Measurements from ENCODE around the gene PXMP4.

PXMP4 gene

GRCh38 chr20:33728463-33728862 lies 8.4 kb upstream of the PXMP4 start:
- Histone ChIP-seq H3K27ac (ENCODE audit: extremely low read depth, low read depth, low read length) (no peak overlapping the region), H3K9me3 (ENCODE audit: control insufficient read depth, insufficient read depth, low read depth, low read length) (no peaks in the 10 kb centered on the region), H3K4me3 (ENCODE audit: low read depth, low read length) (no peak overlapping the region), H3K36me3 (ENCODE audit: control insufficient read depth in 2 of 2, insufficient read depth in 1 of 2, low read length in 2 of 2) (no peaks in the 10 kb centered on the region), H3K4me1 (ENCODE audit: control insufficient read depth, insufficient read depth, low read length) (no peaks in the 10 kb centered on the region)
- CTCF ChIA-PET: no interaction called here
- TF ChIP-seq ZNF292 (tag by site-specific recombination; IDR thresholded peaks at IDR 0.05; ENCODE audit: borderline replicate concordance, low read depth) (no peak), ZBTB17 (tag by site-specific recombination; IDR thresholded peaks at IDR 0.05) (no peak), ZNF548 (tag by site-specific recombination; IDR thresholded peaks at IDR 0.05) (no peak), ZNF837 (tag by site-specific recombination; IDR thresholded peaks at IDR 0.05) (no peak), ZNF10 (tag by site-specific recombination; IDR thresholded peaks at IDR 0.05) (no peak), ZNF830 (tag by site-specific recombination; IDR thresholded peaks at IDR 0.05; ENCODE audit: low read depth) (no peak), WT1 (tag by site-specific recombination; IDR thresholded peaks at IDR 0.05) (no peak), ZNF791 (tag by site-specific recombination; IDR thresholded peaks at IDR 0.05) (no peak), ZNF274 (IDR thresholded peaks at IDR 0.05; ENCODE audit: low read length) (no peak), ZNF274 (tag by site-specific recombination; IDR thresholded peaks at IDR 0.05; ENCODE audit: borderline replicate concordance) (no peak), ZNF610 (tag by site-specific recombination; IDR thresholded peaks at IDR 0.05; ENCODE audit: borderline replicate concordance) (no peak), HIC1 (tag by site-specific recombination; IDR thresholded peaks at IDR 0.05) (no peak), ZNF175 (tag by site-specific recombination; IDR thresholded peaks at IDR 0.05) (no peak), ZNF114 (tag by site-specific recombination; IDR thresholded peaks at IDR 0.05) (no peak), ZNF785 (tag by site-specific recombination; IDR thresholded peaks at IDR 0.05) (no peak), MYNN (tag by site-specific recombination; IDR thresholded peaks at IDR 0.05; ENCODE audit: borderline replicate concordance) (no peak)
- TF ChIP-seq, protein P1, sequence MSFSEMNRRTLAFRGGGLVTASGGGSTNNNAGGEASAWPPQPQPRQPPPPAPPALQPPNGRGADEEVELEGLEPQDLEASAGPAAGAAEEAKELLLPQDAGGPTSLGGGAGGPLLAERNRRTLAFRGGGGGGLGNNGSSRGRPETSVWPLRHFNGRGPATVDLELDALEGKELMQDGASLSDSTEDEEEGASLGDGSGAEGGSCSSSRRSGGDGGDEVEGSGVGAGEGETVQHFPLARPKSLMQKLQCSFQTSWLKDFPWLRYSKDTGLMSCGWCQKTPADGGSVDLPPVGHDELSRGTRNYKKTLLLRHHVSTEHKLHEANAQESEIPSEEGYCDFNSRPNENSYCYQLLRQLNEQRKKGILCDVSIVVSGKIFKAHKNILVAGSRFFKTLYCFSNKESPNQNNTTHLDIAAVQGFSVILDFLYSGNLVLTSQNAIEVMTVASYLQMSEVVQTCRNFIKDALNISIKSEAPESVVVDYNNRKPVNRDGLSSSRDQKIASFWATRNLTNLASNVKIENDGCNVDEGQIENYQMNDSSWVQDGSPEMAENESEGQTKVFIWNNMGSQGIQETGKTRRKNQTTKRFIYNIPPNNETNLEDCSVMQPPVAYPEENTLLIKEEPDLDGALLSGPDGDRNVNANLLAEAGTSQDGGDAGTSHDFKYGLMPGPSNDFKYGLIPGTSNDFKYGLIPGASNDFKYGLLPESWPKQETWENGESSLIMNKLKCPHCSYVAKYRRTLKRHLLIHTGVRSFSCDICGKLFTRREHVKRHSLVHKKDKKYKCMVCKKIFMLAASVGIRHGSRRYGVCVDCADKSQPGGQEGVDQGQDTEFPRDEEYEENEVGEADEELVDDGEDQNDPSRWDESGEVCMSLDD (tag by site-specific recombination; IDR thresholded peaks at IDR 0.05): no peak
- TF ChIP-seq, protein P2, sequence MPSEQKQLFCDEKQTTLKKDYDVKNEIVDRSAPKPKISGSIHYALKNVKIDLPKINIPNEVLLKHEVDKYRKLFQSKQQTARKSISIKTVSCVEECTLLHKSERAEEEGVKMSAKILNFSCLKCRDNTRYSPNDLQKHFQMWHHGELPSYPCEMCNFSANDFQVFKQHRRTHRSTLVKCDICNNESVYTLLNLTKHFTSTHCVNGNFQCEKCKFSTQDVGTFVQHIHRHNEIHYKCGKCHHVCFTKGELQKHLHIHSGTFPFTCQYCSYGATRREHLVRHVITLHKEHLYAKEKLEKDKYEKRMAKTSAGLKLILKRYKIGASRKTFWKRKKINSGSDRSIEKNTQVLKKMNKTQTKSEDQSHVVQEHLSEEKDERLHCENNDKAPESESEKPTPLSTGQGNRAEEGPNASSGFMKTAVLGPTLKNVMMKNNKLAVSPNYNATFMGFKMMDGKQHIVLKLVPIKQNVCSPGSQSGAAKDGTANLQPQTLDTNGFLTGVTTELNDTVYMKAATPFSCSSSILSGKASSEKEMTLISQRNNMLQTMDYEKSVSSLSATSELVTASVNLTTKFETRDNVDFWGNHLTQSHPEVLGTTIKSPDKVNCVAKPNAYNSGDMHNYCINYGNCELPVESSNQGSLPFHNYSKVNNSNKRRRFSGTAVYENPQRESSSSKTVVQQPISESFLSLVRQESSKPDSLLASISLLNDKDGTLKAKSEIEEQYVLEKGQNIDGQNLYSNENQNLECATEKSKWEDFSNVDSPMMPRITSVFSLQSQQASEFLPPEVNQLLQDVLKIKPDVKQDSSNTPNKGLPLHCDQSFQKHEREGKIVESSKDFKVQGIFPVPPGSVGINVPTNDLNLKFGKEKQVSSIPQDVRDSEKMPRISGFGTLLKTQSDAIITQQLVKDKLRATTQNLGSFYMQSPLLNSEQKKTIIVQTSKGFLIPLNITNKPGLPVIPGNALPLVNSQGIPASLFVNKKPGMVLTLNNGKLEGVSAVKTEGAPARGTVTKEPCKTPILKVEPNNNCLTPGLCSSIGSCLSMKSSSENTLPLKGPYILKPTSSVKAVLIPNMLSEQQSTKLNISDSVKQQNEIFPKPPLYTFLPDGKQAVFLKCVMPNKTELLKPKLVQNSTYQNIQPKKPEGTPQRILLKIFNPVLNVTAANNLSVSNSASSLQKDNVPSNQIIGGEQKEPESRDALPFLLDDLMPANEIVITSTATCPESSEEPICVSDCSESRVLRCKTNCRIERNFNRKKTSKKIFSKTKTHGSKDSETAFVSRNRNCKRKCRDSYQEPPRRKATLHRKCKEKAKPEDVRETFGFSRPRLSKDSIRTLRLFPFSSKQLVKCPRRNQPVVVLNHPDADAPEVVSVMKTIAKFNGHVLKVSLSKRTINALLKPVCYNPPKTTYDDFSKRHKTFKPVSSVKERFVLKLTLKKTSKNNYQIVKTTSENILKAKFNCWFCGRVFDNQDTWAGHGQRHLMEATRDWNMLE (tag by site-specific recombination; conservative IDR thresholded peaks at IDR 0.05; ENCODE audit: low read depth): no peak
- TF ChIP-seq, protein P3, sequence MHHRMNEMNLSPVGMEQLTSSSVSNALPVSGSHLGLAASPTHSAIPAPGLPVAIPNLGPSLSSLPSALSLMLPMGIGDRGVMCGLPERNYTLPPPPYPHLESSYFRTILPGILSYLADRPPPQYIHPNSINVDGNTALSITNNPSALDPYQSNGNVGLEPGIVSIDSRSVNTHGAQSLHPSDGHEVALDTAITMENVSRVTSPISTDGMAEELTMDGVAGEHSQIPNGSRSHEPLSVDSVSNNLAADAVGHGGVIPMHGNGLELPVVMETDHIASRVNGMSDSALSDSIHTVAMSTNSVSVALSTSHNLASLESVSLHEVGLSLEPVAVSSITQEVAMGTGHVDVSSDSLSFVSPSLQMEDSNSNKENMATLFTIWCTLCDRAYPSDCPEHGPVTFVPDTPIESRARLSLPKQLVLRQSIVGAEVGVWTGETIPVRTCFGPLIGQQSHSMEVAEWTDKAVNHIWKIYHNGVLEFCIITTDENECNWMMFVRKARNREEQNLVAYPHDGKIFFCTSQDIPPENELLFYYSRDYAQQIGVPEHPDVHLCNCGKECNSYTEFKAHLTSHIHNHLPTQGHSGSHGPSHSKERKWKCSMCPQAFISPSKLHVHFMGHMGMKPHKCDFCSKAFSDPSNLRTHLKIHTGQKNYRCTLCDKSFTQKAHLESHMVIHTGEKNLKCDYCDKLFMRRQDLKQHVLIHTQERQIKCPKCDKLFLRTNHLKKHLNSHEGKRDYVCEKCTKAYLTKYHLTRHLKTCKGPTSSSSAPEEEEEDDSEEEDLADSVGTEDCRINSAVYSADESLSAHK (tag by site-specific recombination; IDR thresholded peaks at IDR 0.05): no peak
- POLR2A ChIA-PET: no interaction called here

Data from HEK293 (cell line).